GM12878 (cell line): Measurements from ENCODE around the gene PPM1D. TPM values are rescaled to one million over a fixed set of nuclear protein-coding genes. Genes with fewer than 3 reads are reported as not detected.

Source experiments
- ATAC-seq: fragments of 200-7000 bp; cut with Tn5 transposase; 3 replicates; pipeline ENCODE4 v1.9.1; 2020; ENCODE audit warnings: mild to moderate bottlenecking, moderate library complexity
- BruUV-seq: library from RNA; stranded (reverse); fragments of 400-500 nt; replicated peaks from 2 replicates; lab custom pipeline; 2021; lab: Mats Ljungman, UMichigan
- CTCF ChIA-PET: fragments of 300-600 bp; sonication (Branson Sonifier 250); formaldehyde crosslinking; extraction: SDS; loops from one replicate; lab custom pipeline; 2021; ENCODE audit warnings: inconsistent platforms; lab: Yijun Ruan, JAX
- POLR2A ChIA-PET: fragments of 350-600 bp; formaldehyde crosslinking; extraction: SDS; loops from one replicate; lab custom pipeline; 2021; ENCODE audit warnings: inconsistent platforms; lab: Charles Lee
- RAD21 ChIA-PET: fragments of 300-600 bp; sonication (Branson Sonifier 250); formaldehyde crosslinking; loops from one replicate; lab custom pipeline; 2023; ENCODE audit warnings: antibody characterized with exemption; ENCODE audit not compliant: unreplicated experiment; lab: Charles Lee
- SMC1A ChIA-PET: fragments of 300-600 bp; sonication (Branson Sonifier 250); formaldehyde crosslinking; loops from one replicate; lab custom pipeline; 2023; ENCODE audit not compliant: unreplicated experiment, uncharacterized antibody; lab: Charles Lee
- DNase-seq: peaks from one replicate; pipeline ENCODE4 v3.0.0-alpha.2; 2011; ENCODE audit warnings: low read depth, low spot score
- FAIRE-seq: peaks from 3 replicates; lab custom pipeline; 2011; peaks lifted over from hg19 to GRCh38; lab: Jason Lieb, UNC
- H2AFZ ChIP-seq: 2 replicates; pipeline ENCODE4 v1.6.0; 2011; ENCODE audit warnings: low read depth, low read length, control low read depth; ENCODE audit not compliant: control insufficient read depth
- H3K27ac ChIP-seq: 2 replicates; pipeline ENCODE4 v1.5.1; 2011; ENCODE audit warnings: control low read depth; ENCODE audit not compliant: control insufficient read depth, insufficient read depth
- H3K27me3 ChIP-seq, 2 experiments: replicated peaks in 1 of 2; 2 replicates each; pipeline versions ENCODE4 v1.6.0 to v1.6.1; 2011; ENCODE audit warnings: low read length in 1 of 2; ENCODE audit not compliant: control insufficient read depth in 2 of 2, insufficient read depth in 2 of 2
- H3K36me3 ChIP-seq, 2 experiments: 2 replicates each; pipeline ENCODE4 v1.5.1; 2011; ENCODE audit warnings: low read length in 1 of 2; ENCODE audit not compliant: control insufficient read depth in 2 of 2, insufficient read depth in 2 of 2
- H3K4me1 ChIP-seq: 2 replicates; pipeline ENCODE4 v1.6.1; 2011; ENCODE audit warnings: mild to moderate bottlenecking, low read length, moderate library complexity, mixed read lengths; ENCODE audit not compliant: control insufficient read depth, insufficient read depth
- H3K4me2 ChIP-seq: 2 replicates; pipeline ENCODE4 v1.6.0; 2011; ENCODE audit warnings: control low read depth; ENCODE audit not compliant: control insufficient read depth, insufficient read depth
- H3K4me3 ChIP-seq: fragments of 200-600 bp; sonication (generic); 2 replicates; pipeline ENCODE4 v1.5.1; 2016
- H3K79me2 ChIP-seq: 2 replicates; pipeline ENCODE4 v1.6.0; 2011; ENCODE audit warnings: low read length; ENCODE audit not compliant: control insufficient read depth, insufficient read depth
- H3K9ac ChIP-seq: 2 replicates; pipeline ENCODE4 v1.8.0; 2011; ENCODE audit warnings: low read length, control low read depth, mixed read lengths; ENCODE audit not compliant: control insufficient read depth, insufficient read depth
- H3K9me3 ChIP-seq: replicated peaks from 3 replicates; pipeline ENCODE4 v1.5.1; 2011; ENCODE audit warnings: mild to moderate bottlenecking, low read length; ENCODE audit not compliant: control insufficient read depth, insufficient read depth
- H4K20me1 ChIP-seq: 2 replicates; pipeline ENCODE4 v1.6.0; 2011; ENCODE audit not compliant: control insufficient read depth, insufficient read depth
- BCL11A ChIP-seq: IDR thresholded peaks from 2 replicates; pipeline ENCODE4 v1.6.1; 2011; ENCODE audit warnings: low read depth, low read length
- CBFB ChIP-seq: IDR thresholded peaks from 2 replicates; pipeline ENCODE4 v1.6.1; 2016; ENCODE audit warnings: antibody characterized with exemption, low read depth
- CHD1 ChIP-seq: IDR thresholded peaks from 2 replicates; pipeline ENCODE4 v1.6.1; 2012; ENCODE audit warnings: low read depth, low read length, improper control_type of control experiment
- ELK1 ChIP-seq: IDR thresholded peaks from 2 replicates; pipeline ENCODE4 v1.6.1; 2012; ENCODE audit warnings: low read depth, low read length, improper control_type of control experiment
- JUND ChIP-seq: IDR thresholded peaks from 2 replicates; pipeline ENCODE4 v1.6.1; 2012; ENCODE audit warnings: low read depth, mild to moderate bottlenecking, low read length, improper control_type of control experiment, moderate library complexity
- MEF2B ChIP-seq: fragments of 450-650 bp; IDR thresholded peaks from 2 replicates; pipeline ENCODE4 v1.6.1; 2018; ENCODE audit warnings: mild to moderate bottlenecking, moderate library complexity; ENCODE audit not compliant: partially characterized antibody, poor library complexity, severe bottlenecking
- NFXL1 ChIP-seq: fragments of 450-650 bp; IDR thresholded peaks from 2 replicates; pipeline ENCODE4 v1.6.1; 2017; ENCODE audit warnings: antibody characterized with exemption, mild to moderate bottlenecking, borderline replicate concordance
- NFYB ChIP-seq: IDR thresholded peaks from 2 replicates; pipeline ENCODE4 v1.6.1; 2011; ENCODE audit warnings: low read depth, mild to moderate bottlenecking, low read length, improper control_type of control experiment, moderate library complexity; ENCODE audit not compliant: insufficient read depth
- NKRF ChIP-seq: fragments of 450-650 bp; conservative IDR thresholded peaks from 2 replicates; pipeline ENCODE4 v1.6.1; 2017; ENCODE audit warnings: mild to moderate bottlenecking, moderate library complexity
- PAX5 ChIP-seq: IDR thresholded peaks from 2 replicates; pipeline ENCODE4 v1.6.1; 2011; ENCODE audit warnings: low read depth, low read length, borderline replicate concordance
- POU2F2 ChIP-seq: IDR thresholded peaks from 3 replicates; pipeline ENCODE4 v1.6.1; 2011; ENCODE audit warnings: low read depth, mild to moderate bottlenecking, low read length, borderline replicate concordance
- RELA ChIP-seq: fragments of 450-650 bp; IDR thresholded peaks from 2 replicates; pipeline ENCODE4 v1.8.0; 2014; ENCODE audit warnings: borderline replicate concordance; ENCODE audit not compliant: partially characterized antibody
- SIN3A ChIP-seq: IDR thresholded peaks from 2 replicates; pipeline ENCODE4 v1.6.1; 2012; ENCODE audit warnings: low read depth, low read length, improper control_type of control experiment
- YBX1 ChIP-seq: fragments of 450-650 bp; IDR thresholded peaks from 2 replicates; pipeline ENCODE4 v1.6.1; 2016; ENCODE audit warnings: antibody characterized with exemption
- YY1 ChIP-seq: IDR thresholded peaks from 2 replicates; pipeline ENCODE4 v1.6.1; 2011; ENCODE audit warnings: low read depth, mild to moderate bottlenecking, low read length
- ZNF24 ChIP-seq: fragments of 450-650 bp; IDR thresholded peaks from 2 replicates; pipeline ENCODE4 v1.6.1; 2017; ENCODE audit warnings: antibody characterized with exemption, mild to moderate bottlenecking
- ZNF274 ChIP-seq: IDR thresholded peaks from one replicate; pipeline ENCODE4 v1.8.0; 2011; ENCODE audit not compliant: insufficient read length, insufficient read depth
- WGBS: methylation state at CpG from one replicate; pipeline ENCODE4 v1.1.6; 2016; ENCODE audit warnings: low lambda C conversion rate; ENCODE audit not compliant: insufficient replicate concordance, insufficient coverage; ENCODE audit errors: missing lambda C conversion rate; 5-methylcytosine and 5-hydroxymethylcytosine counted together
- in situ Hi-C: fragments of 300-500 bp; cut with MboI; formaldehyde crosslinking; loops from 9 replicates; pipeline ENCODE4 v1.14.3; 2018; ENCODE audit warnings: mixed read lengths
- intact Hi-C: fragments of 100-400 bp; cut with micrococcal nuclease; formaldehyde crosslinking; loops from one replicate; pipeline ENCODE4 v1.14.2; 2022; ENCODE audit not compliant: unreplicated experiment
- polyA plus RNA-seq, 11 experiments: library from polyadenylated mRNA; depleted of rRNA in 4 of 11; unstranded in 6 of 11; stranded (reverse) in 5 of 11; fragments of >200 nt; fragmentation: Nextera tagmentation in 4 of 11; fragmentation: Illumina TruSeq in 1 of 11; extraction: Ambion mirVana in 4 of 11; extraction: Trizol in 1 of 11; gene quantifications; 1 replicate in 1 of 11; 2 replicates in 10 of 11; pipeline versions ENCODE4 v1.2.1 to v1.2.3, GENCODE V29; 2011 to 2016; ENCODE audit warnings: inconsistent platforms in 2 of 11, missing spikeins in 2 of 11, low read depth in 1 of 11
- total RNA-seq, 4 experiments: library from RNA; depleted of rRNA in 3 of 4; stranded (reverse); fragments of >200 nt in 3 of 4; fragmentation: Illumina TruSeq in 1 of 4; extraction: Trizol in 1 of 4; gene quantifications; 2 replicates each; pipeline versions ENCODE4 v1.2.1 to v1.2.3, GENCODE V29; 2013 to 2021

The PPM1D gene
- total and polyA plus RNA-seq, 10 of the 15 experiments (the other 5 are each of a cell fraction or from before 2014, with no cell fraction given): 1.9 to 20.8 (median 10.7) TPM

- Histone ChIP-seq H3K4me2 (no peak overlapping the region), H3K4me3 (no peak overlapping the region), H3K36me3 (no peaks in the 10 kb centered on the region), H2AFZ (no peak overlapping the region), H3K9me3 (no peaks in the 10 kb centered on the region), H3K9ac (no peak overlapping the region), H3K27ac (no peak overlapping the region), H3K4me1 (no peaks in the 10 kb centered on the region), H3K79me2 (no peaks in the 10 kb centered on the region), H3K27me3 (no peaks in the 10 kb centered on the region), H4K20me1 (no peaks in the 10 kb centered on the region)
- DNase-seq (no peak), ATAC-seq (no peak), FAIRE-seq (no peak)
- in situ Hi-C loops: no loop called here
- no TSS peak for BruUV-seq
- ChIA-PET SMC1A (interaction anchor here (1.0 kb wide), 1 partner anchor 11 kb away, joined by 3 read pairs; no protein-coding TSS in a partner anchor), RAD21 (no interaction called here), CTCF (interaction anchor here (0.8 to 1.7 kb wide), 2 partner anchors 24 to 55 kb away, joined by 3 to 4 read pairs; no protein-coding TSS in a partner anchor), POLR2A (no interaction called here)
- intact Hi-C loops: no loop called here
- TF ChIP-seq ZNF24 (no peak), SIN3A (no peak)
These were observed 17.0 kb upstream of the PPM1D start for GRCh38 chr17:60583008-60583407.

GRCh38 chr17:60585887-60586286 is 14.1 kb upstream of the PPM1D start:
- ATAC-seq (no peak), FAIRE-seq (no peak), DNase-seq (no peak)
- Histone ChIP-seq H2AFZ (no peak overlapping the region), H3K4me2 (no peak overlapping the region), H3K27ac (no peak overlapping the region), H3K79me2 (no peaks in the 10 kb centered on the region), H3K27me3 (no peaks in the 10 kb centered on the region), H3K4me3 (no peak overlapping the region), H4K20me1 (no peaks in the 10 kb centered on the region), H3K36me3 (no peaks in the 10 kb centered on the region), H3K4me1 (no peaks in the 10 kb centered on the region), H3K9ac (no peak overlapping the region), H3K9me3 (no peaks in the 10 kb centered on the region)
- intact Hi-C loops: no loop called here
- ChIA-PET POLR2A (no interaction called here), CTCF (interaction anchor here (0.5 to 1.5 kb wide), 7 partner anchors 8 to 162 kb away, joined by 3 to 7 read pairs (median 3); no protein-coding TSS in a partner anchor), RAD21 (no interaction called here), SMC1A (interaction anchor here (1.1 kb wide), 1 partner anchor 8 kb away, joined by 3 read pairs; no protein-coding TSS in a partner anchor)
- BruUV-seq: no TSS peak
- WGBS: 36% methylated on average over 2 of the region's 2 CpGs
- in situ Hi-C loops: no loop called here
- TF ChIP-seq BCL11A (no peak), NFXL1 (no peak), ZNF274 (no peak), NKRF (no peak), ELK1 (no peak), POU2F2 (no peak), JUND (no peak), YY1 (no peak), RELA (no peak), NFYB (no peak), YBX1 (no peak), CBFB (no peak), CHD1 (no peak), MEF2B (no peak), PAX5 (no peak)
